C1 segment of cervical spinal cord (tissue), 14 donors: ENCODE data around the gene DTX1.
"Not testable (repeated sequence)": the region's sequence is repeated elsewhere in the genome, so short reads cannot be mapped to it uniquely, and the experiment has no call there.

ENCODE experiments used
- DNase-seq, 14 donors: peaks; one replicate each; lab custom pipeline; 2025; lab: John Stamatoyannopoulos, UW

DTX1 gene

GRCh38 chr12:113136128-113136989 lies 79.8 kb downstream of the DTX1 start:
- DNase-seq, result peak in 7 of 14 donors; percentile 11 to 70 (median 41)

- no peak for DNase-seq
These were observed 80.5 kb downstream of the DTX1 start for GRCh38 chr12:113136990-113137511.

GRCh38 chr12:113137861-113138783 lies 81.6 kb downstream of the DTX1 start:
- DNase-seq, result no peak

- no peak for DNase-seq
These were observed 82.3 kb downstream of the DTX1 start for GRCh38 chr12:113138826-113139225.

- no peak for DNase-seq
These were observed 84.2 kb downstream of the DTX1 start for GRCh38 chr12:113140706-113141105.

- DNase-seq, result not testable (repeated sequence)
These were observed 85.2 kb downstream of the DTX1 start for GRCh38 chr12:113141716-113142115.

- peak in 13 of 14 donors; percentile 41 to 86 (median 78) for DNase-seq
These were observed 85.8 kb downstream of the DTX1 start for GRCh38 chr12:113142173-113142885.

- DNase-seq, result no peak
These were observed 86.4 kb downstream of the DTX1 start for GRCh38 chr12:113142886-113143332.

GRCh38 chr12:113143959-113144358 lies 87.4 kb downstream of the DTX1 start:
- no peak for DNase-seq

- DNase-seq, result no peak
These were observed 88.3 kb downstream of the DTX1 start for GRCh38 chr12:113144806-113145205.

- no peak for DNase-seq
These were observed 89.4 kb downstream of the DTX1 start for GRCh38 chr12:113145720-113146551.

- DNase-seq, result no peak
These were observed 90.5 kb downstream of the DTX1 start for GRCh38 chr12:113146999-113147398.
